GM18526 (cell line): ENCODE data around the gene KLHL22.

Experiments used
- POLR2A ChIP-seq: IDR thresholded peaks from 3 replicates; pipeline ENCODE4 v1.6.1; 2011; ENCODE audit not compliant: insufficient read length; ENCODE audit errors: extremely low read depth

The KLHL22 gene

DNA sequence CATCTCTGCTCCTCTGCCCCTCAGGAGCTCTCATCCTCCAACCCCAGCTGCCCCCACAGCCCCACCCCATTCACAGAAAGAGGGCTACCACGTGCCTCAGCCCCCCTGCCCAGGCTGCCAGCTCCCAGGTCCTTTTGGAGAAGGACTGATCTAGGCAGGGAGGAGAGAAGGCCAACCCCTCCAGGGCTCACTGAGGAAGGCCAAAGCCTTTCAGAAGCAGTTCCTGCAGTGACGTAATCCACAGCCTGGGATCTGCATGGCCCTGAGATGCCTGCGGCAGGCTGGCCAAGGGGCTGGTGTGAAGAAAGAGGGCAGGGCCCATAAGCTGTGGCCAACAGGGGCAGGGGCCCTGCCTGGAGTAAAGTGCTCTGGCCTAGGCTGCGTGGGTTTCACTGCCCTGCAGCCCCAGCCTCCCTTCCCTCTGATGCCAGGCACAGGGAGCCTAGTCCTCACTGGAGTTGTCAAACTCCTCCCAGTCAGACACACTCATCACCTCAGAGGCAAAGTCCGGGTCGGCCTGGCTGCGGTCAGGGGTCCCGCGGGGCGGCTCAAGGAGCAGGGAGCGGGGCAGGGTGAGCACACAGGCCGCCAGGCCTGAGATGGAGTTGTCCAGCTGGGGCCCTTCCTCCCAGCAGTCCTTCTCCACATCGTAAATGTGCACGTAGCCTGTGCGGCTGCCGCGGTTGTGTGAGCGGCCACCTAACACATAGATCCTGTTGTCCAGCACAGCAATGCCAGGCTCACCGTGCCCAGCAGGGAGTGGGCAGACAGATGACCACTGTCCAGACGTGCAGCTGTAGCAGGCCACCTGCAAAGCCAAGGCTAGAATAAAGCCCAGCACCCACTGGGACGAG lies 53.7 kb downstream of the KLHL22 start:
- no peak for TF ChIP-seq POLR2A

- TF ChIP-seq POLR2A, result no peak
Observed at GRCh38 chr22:20440637-20441591, 54.7 kb downstream of the KLHL22 start.

DNA sequence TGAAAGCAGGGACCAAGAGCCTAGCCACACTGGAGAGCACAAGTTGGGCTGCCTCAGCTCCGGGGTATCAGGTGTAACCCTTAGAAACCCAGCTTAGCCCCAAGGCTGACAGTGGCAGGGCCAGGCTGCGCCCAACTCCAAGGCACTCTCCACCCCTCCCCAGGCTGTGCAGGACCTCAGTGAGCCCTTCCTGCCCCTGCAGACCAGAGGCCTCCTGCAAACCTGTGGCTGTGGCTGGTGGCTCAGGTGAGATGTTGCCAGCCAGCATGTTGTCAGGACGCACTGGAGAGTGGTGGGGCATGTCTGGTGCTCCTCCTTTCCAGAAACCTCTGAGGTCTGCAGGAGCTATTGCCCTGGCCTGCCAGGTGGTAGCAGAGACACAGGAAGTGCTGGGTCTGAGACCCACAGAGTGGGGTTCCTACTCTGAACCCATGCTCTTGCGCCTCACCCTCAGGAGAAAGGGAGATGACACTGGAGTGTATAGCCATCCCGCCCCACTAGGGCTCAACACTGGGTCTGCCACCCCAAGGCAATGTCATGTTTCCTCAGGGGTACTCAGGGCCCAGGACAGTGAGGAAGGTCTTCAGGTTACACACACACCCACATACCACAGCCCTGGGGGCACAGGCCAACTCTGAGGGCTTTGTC lies 55.5 kb downstream of the KLHL22 start:
- no peak for TF ChIP-seq POLR2A

- TF ChIP-seq POLR2A, result no peak
Observed at GRCh38 chr22:20439556-20439927, 56.1 kb downstream of the KLHL22 start.

DNA sequence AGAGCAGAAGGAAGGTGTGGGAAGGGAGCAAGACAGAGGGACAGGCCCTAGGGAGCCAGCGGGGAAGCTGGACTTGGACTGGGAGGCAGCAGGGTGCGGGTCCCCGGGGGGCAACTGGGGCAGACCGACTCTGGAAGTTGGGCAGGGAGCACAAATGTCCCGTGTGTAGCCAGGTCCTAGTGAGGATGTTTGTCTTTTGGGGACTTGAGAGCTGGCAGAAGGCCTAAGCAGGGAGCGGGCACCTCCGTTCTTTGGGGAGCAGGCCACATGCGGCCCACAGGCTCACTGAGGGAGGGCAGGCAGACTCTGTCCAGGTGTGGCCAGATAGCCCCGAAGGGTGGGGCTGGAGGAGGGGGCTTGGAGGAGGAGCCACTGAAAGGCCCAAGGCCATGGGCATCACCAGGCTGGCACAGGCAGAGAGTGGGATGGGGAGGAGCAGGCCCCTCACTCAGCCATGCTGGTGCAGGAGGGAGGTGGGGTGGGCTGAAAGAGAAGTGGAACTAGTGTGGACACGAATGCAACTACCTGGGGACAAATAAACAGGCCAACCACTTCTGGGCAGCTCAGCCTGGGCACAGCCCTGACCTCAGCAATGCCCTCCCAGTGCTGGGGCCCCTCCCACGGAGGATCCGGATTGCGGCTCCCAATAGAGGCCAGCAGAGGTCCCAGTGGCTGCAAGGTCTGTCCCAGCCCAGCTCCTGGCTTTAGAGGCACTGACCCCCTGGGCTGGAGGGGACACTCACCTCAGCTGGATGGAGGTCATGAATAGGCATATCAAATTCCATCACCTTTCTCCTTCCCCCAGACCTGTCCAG lies 56.7 kb downstream of the KLHL22 start:
- no peak for TF ChIP-seq POLR2A

DNA sequence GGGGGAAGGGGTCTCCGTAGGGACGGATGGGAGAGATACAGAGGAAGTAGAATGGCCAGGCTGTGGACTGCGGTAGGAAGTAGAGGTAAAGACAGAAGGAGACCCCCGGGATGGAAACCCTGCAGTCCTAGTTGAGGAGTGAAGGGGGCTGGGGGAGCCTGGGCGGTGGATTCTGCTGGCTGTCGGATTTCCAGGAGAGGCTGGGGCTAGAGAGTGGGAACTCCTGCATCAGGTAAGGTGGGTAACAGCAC lies 57.2 kb downstream of the KLHL22 start:
- TF ChIP-seq POLR2A, result no peak

DNA sequence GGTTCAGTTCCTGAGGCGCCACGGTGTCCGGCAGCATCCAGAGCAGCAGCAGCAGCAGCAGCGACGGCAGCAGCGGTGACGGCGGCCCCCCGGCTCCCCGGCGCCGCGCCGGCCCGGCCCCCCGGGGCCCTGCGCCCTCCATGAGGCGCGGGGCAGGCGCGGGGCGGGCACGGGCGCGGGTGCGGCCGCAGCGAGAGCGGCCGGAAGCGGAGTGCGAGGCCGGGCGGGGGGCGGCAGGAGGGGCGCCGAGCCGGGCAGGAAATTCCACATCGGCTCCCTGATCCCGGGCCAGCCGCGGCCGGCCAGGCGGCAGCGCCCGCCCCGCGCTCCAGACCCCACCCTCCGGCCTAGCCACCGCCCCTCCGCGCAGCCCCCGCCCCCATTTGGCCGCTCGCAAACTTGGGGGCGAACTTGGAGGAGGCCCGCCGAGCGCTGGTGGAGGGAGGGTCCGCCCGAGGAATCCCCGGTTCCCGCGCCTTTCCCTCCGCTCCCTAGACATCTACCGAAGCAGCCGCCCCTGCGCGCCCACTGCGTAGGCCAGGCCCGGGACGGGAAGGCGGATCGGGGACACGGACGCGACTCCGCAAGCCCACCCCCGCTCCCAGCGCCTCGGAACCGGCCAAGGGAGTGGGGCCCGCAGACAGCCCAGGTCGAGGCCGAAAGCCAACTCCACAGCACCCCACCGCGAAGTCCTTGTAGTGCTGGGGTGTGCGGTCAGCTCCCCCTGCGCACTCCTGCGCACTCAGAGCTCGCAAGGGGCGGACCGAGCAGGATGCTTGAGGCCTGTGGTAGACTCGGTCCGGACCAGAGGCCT lies 57.8 kb downstream of the KLHL22 start, which contains the start of gene SCARF2:
TSS of gene SCARF2 (minus strand) at position 213 of the 814 bp plus-strand sequence. CDS start at position 142, 71 bp downstream.
- TF ChIP-seq POLR2A, result no peak

- no peak for TF ChIP-seq POLR2A
Observed at GRCh38 chr22:20436768-20437612, 58.6 kb downstream of the KLHL22 start.

- no peak for TF ChIP-seq POLR2A
Observed at GRCh38 chr22:20436307-20436767, 59.3 kb downstream of the KLHL22 start.

- TF ChIP-seq POLR2A, result no peak
Observed at GRCh38 chr22:20435436-20436306, 59.9 kb downstream of the KLHL22 start.

GRCh38 chr22:20434773-20435172 lies 60.8 kb downstream of the KLHL22 start:
- no peak for TF ChIP-seq POLR2A

GRCh38 chr22:20434264-20434751 lies 61.3 kb downstream of the KLHL22 start:
- TF ChIP-seq POLR2A, result no peak

DNA sequence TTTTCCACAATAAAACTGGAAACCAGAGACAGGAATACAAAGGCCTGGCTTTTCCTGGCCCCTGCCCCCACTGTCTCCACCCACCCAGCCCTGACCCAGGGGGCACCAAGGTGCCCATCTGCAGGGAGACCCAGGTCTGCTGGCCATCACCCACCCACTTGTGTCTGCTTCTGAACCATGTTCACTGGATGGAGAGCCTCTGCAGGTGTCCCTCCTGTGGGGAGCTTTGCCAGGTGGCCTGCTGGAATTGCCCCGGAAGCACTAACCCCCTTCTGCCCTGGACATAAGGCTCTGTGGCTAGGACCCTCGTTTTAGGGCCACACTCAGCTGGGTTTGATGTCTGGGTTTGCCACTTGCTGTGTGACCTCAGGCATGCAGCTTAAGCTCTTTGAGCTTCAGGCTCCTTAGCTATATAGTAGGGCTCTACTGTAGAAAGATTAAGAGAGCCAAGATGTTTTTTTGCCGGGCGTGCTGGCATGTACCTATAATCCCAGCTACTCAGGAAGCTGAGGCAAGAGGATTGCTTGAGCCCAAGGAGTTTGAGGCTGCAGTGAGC lies 61.8 kb downstream of the KLHL22 start:
- no peak for TF ChIP-seq POLR2A
